H1 (cell line): ENCODE measurements around the gene GLIPR2. TPM values are rescaled to one million over a fixed set of nuclear protein-coding genes. Genes with fewer than 3 reads are reported as not detected.

ENCODE experiments used
- CTCF ChIA-PET: fragments of 300-600 bp; sonication (Branson Sonifier 250); formaldehyde crosslinking; loops from one replicate; lab custom pipeline; 2021; ENCODE audit not compliant: partially characterized antibody; lab: Charles Lee
- POLR2A ChIA-PET: fragments of 300-600 bp; sonication (Branson Sonifier 250); formaldehyde crosslinking; loops from one replicate; lab custom pipeline; 2021; ENCODE audit warnings: inconsistent platforms; ENCODE audit not compliant: partially characterized antibody; lab: Charles Lee
- DNase-seq, 2 experiments: peaks; one replicate each; pipeline versions ENCODE4 v3.0.0 to v3.0.0-alpha.2; 2010 to 2022; ENCODE audit warnings: low spot score in 2 of 2, low read depth in 1 of 2, mixed read lengths in 1 of 2
- FAIRE-seq: peaks from 2 replicates; lab custom pipeline; 2011; peaks lifted over from hg19 to GRCh38; lab: Jason Lieb, UNC
- H2AFZ ChIP-seq: 2 replicates; pipeline ENCODE4 v1.8.1; 2012; ENCODE audit warnings: low read length, inconsistent platforms
- H2AK5ac ChIP-seq: 2 replicates; pipeline ENCODE4 v1.6.1; 2013; ENCODE audit warnings: low read depth, low read length
- H2BK120ac ChIP-seq: replicated peaks from 2 replicates; pipeline ENCODE3; 2013; ENCODE audit warnings: low read depth, low read length, inconsistent platforms
- H2BK12ac ChIP-seq: 2 replicates; pipeline ENCODE4 v1.6.1; 2013; ENCODE audit warnings: low read depth, low read length
- H2BK15ac ChIP-seq: 2 replicates; pipeline ENCODE4 v1.6.1; 2013; ENCODE audit warnings: low read length
- H2BK20ac ChIP-seq: 2 replicates; pipeline ENCODE4 v1.6.1; 2013; ENCODE audit warnings: low read length
- H2BK5ac ChIP-seq: 2 replicates; pipeline ENCODE4 v1.6.1; 2013; ENCODE audit warnings: low read depth, low read length
- H3K14ac ChIP-seq: 2 replicates; pipeline ENCODE4 v1.6.1; 2013; ENCODE audit warnings: inconsistent platforms; ENCODE audit not compliant: insufficient read length
- H3K18ac ChIP-seq: 2 replicates; pipeline ENCODE4 v1.6.1; 2013; ENCODE audit warnings: low read length; ENCODE audit errors: extremely low read depth
- H3K23ac ChIP-seq: 2 replicates; pipeline ENCODE4 v1.6.1; 2013; ENCODE audit warnings: inconsistent platforms; ENCODE audit not compliant: insufficient read length
- H3K23me2 ChIP-seq: 2 replicates; pipeline ENCODE4 v1.6.1; 2013; ENCODE audit warnings: low read depth, low read length
- H3K27ac ChIP-seq: 2 replicates; pipeline ENCODE4 v1.6.1; 2011; ENCODE audit warnings: low read depth, low read length, inconsistent platforms
- H3K27me3 ChIP-seq, 4 experiments: replicated peaks in 1 of 4; 1 replicate in 1 of 4; 2 replicates in 3 of 4; pipeline versions ENCODE4 v1.6.1 to v1.8.1; 2011 to 2013; ENCODE audit warnings: low read length in 3 of 4, mild to moderate bottlenecking in 3 of 4, inconsistent platforms in 2 of 4, mixed read lengths in 2 of 4, moderate library complexity in 1 of 4; ENCODE audit not compliant: control insufficient read depth in 3 of 4, insufficient read depth in 3 of 4; ENCODE audit errors: extremely low read depth in 1 of 4
- H3K36me3 ChIP-seq, 4 experiments: 2 replicates each; pipeline versions ENCODE4 v1.6.1 to v1.8.1; 2011 to 2013; ENCODE audit warnings: mild to moderate bottlenecking in 4 of 4, low read length in 3 of 4, moderate library complexity in 2 of 4, control low read depth in 1 of 4, inconsistent platforms in 1 of 4; ENCODE audit not compliant: insufficient read depth in 4 of 4, control insufficient read depth in 2 of 4
- H3K4ac ChIP-seq: replicated peaks from 2 replicates; pipeline ENCODE3; 2013; ENCODE audit warnings: low read length, low read depth, mixed read lengths, inconsistent platforms; ENCODE audit not compliant: insufficient read length
- H3K4me1 ChIP-seq, 4 experiments: replicated peaks in 1 of 4; 1 replicate in 1 of 4; 2 replicates in 3 of 4; pipeline versions ENCODE4 v1.6.1 to v1.8.1; 2011 to 2013; ENCODE audit warnings: low read length in 3 of 4, inconsistent platforms in 2 of 4, mixed read lengths in 1 of 4; ENCODE audit not compliant: insufficient read depth in 4 of 4, control insufficient read depth in 3 of 4
- H3K4me2 ChIP-seq, 2 experiments: 2 replicates each; pipeline versions ENCODE4 v1.6.1 to v1.8.1; 2011 to 2013; ENCODE audit warnings: low read depth in 2 of 2, low read length in 2 of 2, control low read depth in 1 of 2, inconsistent platforms in 1 of 2, mild to moderate bottlenecking in 1 of 2; ENCODE audit not compliant: insufficient read depth in 1 of 2
- H3K4me3 ChIP-seq, 4 experiments: fragments of 200-600, 300-600 bp in 1 of 4; sonication (generic), shearing (Covaris generic), sonication (Bioruptor Twin) in 1 of 4; 2 replicates each; pipeline versions ENCODE4 v1.5.1 to v1.8.1; 2011 to 2016; ENCODE audit warnings: low read length in 4 of 4, low read depth in 3 of 4, control low read depth in 2 of 4, inconsistent platforms in 2 of 4, mild to moderate bottlenecking in 2 of 4, mixed read lengths in 1 of 4, moderate library complexity in 1 of 4; ENCODE audit not compliant: insufficient read depth in 2 of 4; ENCODE audit errors: extremely low read depth in 1 of 4
- H3K56ac ChIP-seq: replicated peaks from 2 replicates; pipeline ENCODE3; 2013; ENCODE audit warnings: low read depth, mild to moderate bottlenecking, mixed read lengths, low read length, inconsistent platforms; ENCODE audit not compliant: insufficient read length
- H3K79me1 ChIP-seq: 2 replicates; pipeline ENCODE4 v1.6.1; 2013; ENCODE audit warnings: low read depth, low read length, control low read depth
- H3K79me2 ChIP-seq, 2 experiments: 2 replicates each; pipeline versions ENCODE4 v1.6.1 to v1.8.1; 2012 to 2013; ENCODE audit warnings: low read length in 2 of 2, mild to moderate bottlenecking in 2 of 2, inconsistent platforms in 1 of 2; ENCODE audit not compliant: insufficient read depth in 2 of 2, control insufficient read depth in 1 of 2
- H3K9ac ChIP-seq, 4 experiments: replicated peaks in 1 of 4; 1 replicate in 1 of 4; 2 replicates in 3 of 4; pipeline versions ENCODE4 v1.6.1 to v1.8.1; 2011 to 2013; ENCODE audit warnings: low read depth in 3 of 4, low read length in 3 of 4, control low read depth in 2 of 4, mild to moderate bottlenecking in 2 of 4, moderate library complexity in 2 of 4, inconsistent platforms in 1 of 4; ENCODE audit errors: extremely low read depth in 1 of 4
- H3K9me3 ChIP-seq, 2 experiments: 2 replicates each; pipeline versions ENCODE4 v1.6.1 to v1.8.1; 2012 to 2013; ENCODE audit warnings: mild to moderate bottlenecking in 2 of 2, moderate library complexity in 2 of 2, control low read depth in 1 of 2, inconsistent platforms in 1 of 2, low read depth in 1 of 2, low read length in 1 of 2, mixed read lengths in 1 of 2; ENCODE audit not compliant: insufficient read depth in 2 of 2
- H4K20me1 ChIP-seq, 2 experiments: replicated peaks in 1 of 2; 2 replicates each; pipeline versions ENCODE3 to v1.8.1; 2011 to 2013; ENCODE audit warnings: inconsistent platforms in 2 of 2, low read length in 2 of 2, mild to moderate bottlenecking in 1 of 2; ENCODE audit not compliant: insufficient read depth in 2 of 2, control insufficient read depth in 1 of 2
- H4K5ac ChIP-seq: 2 replicates; pipeline ENCODE4 v1.6.1; 2013; ENCODE audit warnings: low read length, low read depth, mixed read lengths, inconsistent platforms; ENCODE audit not compliant: insufficient read length
- H4K8ac ChIP-seq: 2 replicates; pipeline ENCODE4 v1.8.0; 2013; ENCODE audit warnings: mild to moderate bottlenecking, moderate library complexity, low read length, inconsistent platforms; ENCODE audit not compliant: insufficient read depth; ENCODE audit errors: extremely low read depth
- H4K91ac ChIP-seq: replicated peaks from 2 replicates; pipeline ENCODE3; 2013; ENCODE audit warnings: low read length, mixed read lengths, inconsistent platforms; ENCODE audit not compliant: insufficient read length
- ASH2L ChIP-seq: fragments of 200-600, 300-600 bp; sonication (generic); IDR thresholded peaks from one replicate; pipeline ENCODE4 v1.7.1; 2017; ENCODE audit warnings: low read length
- CREB1 ChIP-seq: IDR thresholded peaks from 2 replicates; pipeline ENCODE4 v1.6.1; 2012; ENCODE audit warnings: inconsistent platforms
- EGR1 ChIP-seq: IDR thresholded peaks from 2 replicates; pipeline ENCODE4 v1.6.1; 2011; ENCODE audit warnings: low read depth, low read length, borderline replicate concordance
- EZH2 ChIP-seq: fragments of 200-600 bp; sonication (generic); IDR thresholded peaks from 2 replicates; pipeline ENCODE4 v1.7.1; 2012; ENCODE audit warnings: low read depth, mild to moderate bottlenecking, moderate library complexity, low read length, inconsistent platforms; ENCODE audit not compliant: severe bottlenecking
- POU5F1 ChIP-seq: IDR thresholded peaks from 2 replicates; pipeline ENCODE4 v1.6.1; 2011; ENCODE audit warnings: low read depth, mild to moderate bottlenecking, low read length, moderate library complexity
- SRF ChIP-seq: IDR thresholded peaks from 2 replicates; pipeline ENCODE4 v1.6.1; 2011; ENCODE audit warnings: mild to moderate bottlenecking, low read depth, low read length, moderate library complexity
- ZNF274 ChIP-seq: IDR thresholded peaks from 2 replicates; pipeline ENCODE4 v1.7.0; 2012; ENCODE audit warnings: low read length, borderline replicate concordance; ENCODE audit errors: extremely low read depth
- WGBS, 2 experiments: shearing (Covaris generic) in 1 of 2; methylation state at CpG; one replicate each; pipeline versions ENCODE4 v1.1.6 to v1.1.7; 2013 to 2015; ENCODE audit warnings: low lambda C conversion rate in 2 of 2, mixed read lengths in 2 of 2, inconsistent platforms in 1 of 2, low coverage in 1 of 2, missing lambda C conversion rate in 1 of 2; ENCODE audit not compliant: insufficient replicate concordance in 2 of 2, insufficient coverage in 1 of 2, insufficient read length in 1 of 2; ENCODE audit errors: extremely low coverage in 1 of 2, missing lambda C conversion rate in 1 of 2; 5-methylcytosine and 5-hydroxymethylcytosine counted together
- polyA plus RNA-seq, 7 experiments: library from polyadenylated mRNA; depleted of rRNA in 3 of 7; stranded (reverse) in 5 of 7; unstranded in 2 of 7; fragments of >200 nt in 5 of 7; fragments of 200-250 nt in 2 of 7; gene quantifications; 1 replicate in 5 of 7; 2 replicates in 1 of 7; 4 replicates in 1 of 7; pipeline versions ENCODE4 v1.2.1 to v1.2.3, GENCODE V29; 2011 to 2013; ENCODE audit warnings: missing spikeins in 2 of 7, mixed read lengths in 2 of 7
- total RNA-seq: library from RNA; stranded (reverse); fragmentation: NEBNext Ultra II Directional; extraction: Animal tissue kit (Norgen Biotek cat#: 25700); gene quantifications from 2 replicates; pipeline ENCODE4 v1.2.1, GENCODE V29; 2021

GLIPR2 gene
- total and polyA plus RNA-seq, 2 of the 8 experiments (the other 6 are each of a cell fraction or from before 2014, with no cell fraction given): 7.9 to 12.0 TPM

DNA sequence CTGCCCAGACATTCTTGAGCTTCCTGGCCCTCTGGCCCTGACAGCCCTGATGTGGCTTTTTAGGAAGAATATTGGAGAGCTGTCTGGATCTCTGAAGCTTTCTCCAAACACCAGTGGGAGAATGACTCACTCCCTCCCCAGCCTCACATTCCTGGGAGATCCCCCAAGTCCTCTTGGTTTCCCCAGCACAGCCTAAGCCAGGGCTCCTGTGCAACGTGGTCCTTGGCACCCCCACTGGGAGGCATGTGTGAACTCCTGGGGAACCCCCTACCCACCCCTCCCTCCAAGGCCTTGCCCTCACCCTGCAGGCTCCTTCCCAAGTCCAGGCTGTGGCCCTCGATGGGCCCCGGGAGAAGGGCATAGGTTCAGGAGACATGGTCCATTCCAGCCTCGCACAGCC, 12.7 kb downstream of the GLIPR2 start:
- H3K4me3 ChIP-seq: no peak overlapping the region

More for the DNA sequence above, 12.7 kb downstream of the GLIPR2 start:
- peaks cover 0 to 7% of the 10 kb centered on the region in 2 experiments; a peak in 2 of 4 replicates for H3K9me3 ChIP-seq
- DNase-seq: no peak
- H3K9ac ChIP-seq: no peak overlapping the region
- no peaks in the 10 kb centered on the region for H3K79me1 ChIP-seq
- H3K18ac ChIP-seq: no peak overlapping the region
- FAIRE-seq: no peak
- no peak overlapping the region for H2BK20ac ChIP-seq
- H3K4me1 ChIP-seq: peaks cover 0 to 4% (median 0%) of the 10 kb centered on the region in 4 experiments; a peak in 1 of 7 replicates
- no peak overlapping the region for H2AK5ac ChIP-seq
- no peaks in the 10 kb centered on the region for H3K79me2 ChIP-seq
- no peak overlapping the region for H2BK12ac ChIP-seq
- H3K27ac ChIP-seq: no peak overlapping the region
- H3K4ac ChIP-seq: no peak overlapping the region
- POLR2A ChIA-PET: interaction anchor here (1.2 to 3.6 kb wide), 2 partner anchors 15 to 88 kb away, joined by 3 to 18 read pairs; no protein-coding TSS in a partner anchor
- no peak overlapping the region for H3K4me2 ChIP-seq
- H4K5ac ChIP-seq: no peak overlapping the region
- H3K23ac ChIP-seq: no peak overlapping the region
- WGBS, 2 experiments: 84% methylated on average over 3 of the region's 4 CpGs; no CpG with 5 or more reads in 1 of the 2 experiments
- H4K8ac ChIP-seq: no peak overlapping the region
- peaks cover 0 to 4% of the 10 kb centered on the region in 2 experiments for H4K20me1 ChIP-seq
- TF ChIP-seq ASH2L (no peak), POU5F1 (no peak), CREB1 (no peak), ZNF274 (no peak), SRF (no peak), EZH2 (no peak), EGR1 (no peak)
- TF ChIP-seq, all 59 proteins: peak for 0
- no peak overlapping the region for H3K56ac ChIP-seq
- peaks cover 4% of the 10 kb centered on the region; the same call in 1 of the 2 replicates for H3K23me2 ChIP-seq
- CTCF ChIA-PET: interaction anchor here (1.1 to 5.3 kb wide), 7 partner anchors 8 to 46 kb away, joined by 3 to 48 read pairs (median 4); no protein-coding TSS in a partner anchor
- H2BK15ac ChIP-seq: no peak overlapping the region
- H3K27me3 ChIP-seq: no peaks in the 10 kb centered on the region
- no peak overlapping the region for H4K91ac ChIP-seq
- H3K36me3 ChIP-seq: no peaks in the 10 kb centered on the region; a peak in 1 of 8 replicates
- H2BK5ac ChIP-seq: no peak overlapping the region
- no peak overlapping the region for H3K14ac ChIP-seq
- no peak overlapping the region for H2AFZ ChIP-seq
- H2BK120ac ChIP-seq: no peak overlapping the region
